Activated CD4-positive, alpha-beta T cell treated with anti-CD3 and anti-CD28 coated beads, Interleukin-2, amount 50 U/mL, for 4 hours (primary cell): Measurements from ENCODE around the gene SKAP2.
A peak's percentile ranks its signal among the peaks of the same experiment; 100 is the strongest.

Experiments used
- DNase-seq, 2 experiments: peaks; one replicate each; pipeline ENCODE4 v3.0.0-alpha.2; 2020

The SKAP2 gene, protein sequence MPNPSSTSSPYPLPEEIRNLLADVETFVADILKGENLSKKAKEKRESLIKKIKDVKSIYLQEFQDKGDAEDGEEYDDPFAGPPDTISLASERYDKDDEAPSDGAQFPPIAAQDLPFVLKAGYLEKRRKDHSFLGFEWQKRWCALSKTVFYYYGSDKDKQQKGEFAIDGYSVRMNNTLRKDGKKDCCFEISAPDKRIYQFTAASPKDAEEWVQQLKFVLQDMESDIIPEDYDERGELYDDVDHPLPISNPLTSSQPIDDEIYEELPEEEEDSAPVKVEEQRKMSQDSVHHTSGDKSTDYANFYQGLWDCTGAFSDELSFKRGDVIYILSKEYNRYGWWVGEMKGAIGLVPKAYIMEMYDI

DNA sequence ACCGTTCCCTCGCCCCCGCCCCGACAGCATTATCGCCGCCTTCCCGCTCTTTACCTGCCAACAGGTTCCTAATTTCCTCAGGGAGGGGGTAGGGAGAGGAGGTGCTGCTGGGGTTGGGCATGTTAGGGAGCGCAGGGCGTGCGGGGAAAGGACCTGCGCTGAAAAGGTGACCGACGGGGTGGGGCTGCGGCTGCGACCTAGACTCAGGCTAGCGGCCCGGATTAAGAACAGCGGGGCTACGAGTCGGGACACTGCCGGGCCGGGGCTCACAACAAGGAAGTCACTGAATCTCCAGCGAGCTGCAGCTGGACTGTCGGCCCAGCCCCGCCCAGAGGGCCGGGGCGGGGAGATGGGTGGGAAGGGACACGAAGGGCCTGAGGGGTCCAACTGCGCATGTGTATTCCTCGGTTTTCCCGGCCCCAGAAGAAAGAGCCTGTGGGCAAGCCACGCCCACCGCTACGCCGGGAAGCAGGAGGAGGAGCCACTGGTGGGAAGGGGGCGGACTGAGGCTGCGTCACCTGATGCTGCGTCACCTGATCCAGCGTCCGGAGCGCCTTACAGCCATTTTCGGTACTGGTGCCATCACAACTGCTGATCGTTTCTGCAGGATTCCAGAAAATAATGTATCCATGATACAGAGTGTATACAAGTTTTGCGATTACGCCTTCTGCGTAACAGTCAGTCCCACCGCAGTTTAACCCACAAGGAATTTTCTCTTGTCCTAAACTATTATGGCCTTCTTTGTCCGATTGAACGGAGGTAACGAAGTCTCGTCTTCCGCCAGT, at the start of gene SKAP2:
SKAP2 (minus strand) TSS at position 282 of the 785 bp plus-strand sequence; CDS start at position 121, 161 bp downstream.
- DNase-seq: peak; percentile 66 to 72

DNA sequence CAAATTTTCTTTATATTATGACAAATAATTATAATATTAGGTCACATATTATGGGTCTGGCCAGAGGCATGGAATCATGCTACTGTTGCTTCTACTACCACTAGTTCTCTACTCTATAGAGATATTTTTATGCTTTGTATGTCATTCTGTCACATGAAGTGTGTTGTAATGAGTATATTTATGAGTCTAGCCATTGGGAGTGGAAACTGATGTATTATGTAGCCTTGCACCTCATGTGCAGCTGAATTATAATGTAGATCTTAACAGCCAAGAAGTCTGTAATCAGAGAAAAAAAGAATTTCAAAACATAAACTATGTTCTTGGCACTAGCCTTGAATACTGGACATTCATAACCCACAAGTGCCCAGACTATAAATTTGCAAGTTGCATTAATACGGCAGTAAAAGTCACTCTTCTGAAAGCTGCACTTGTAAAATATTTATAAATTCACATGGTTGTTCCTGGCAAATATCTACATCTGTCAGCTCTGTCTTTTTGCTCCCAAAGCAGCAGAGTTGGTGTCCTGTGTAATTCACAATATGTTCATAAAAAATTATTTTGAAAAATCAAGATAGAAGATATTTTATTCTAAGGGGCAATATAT, 48.6 kb upstream of the SKAP2 start:
- no peak for DNase-seq

DNA sequence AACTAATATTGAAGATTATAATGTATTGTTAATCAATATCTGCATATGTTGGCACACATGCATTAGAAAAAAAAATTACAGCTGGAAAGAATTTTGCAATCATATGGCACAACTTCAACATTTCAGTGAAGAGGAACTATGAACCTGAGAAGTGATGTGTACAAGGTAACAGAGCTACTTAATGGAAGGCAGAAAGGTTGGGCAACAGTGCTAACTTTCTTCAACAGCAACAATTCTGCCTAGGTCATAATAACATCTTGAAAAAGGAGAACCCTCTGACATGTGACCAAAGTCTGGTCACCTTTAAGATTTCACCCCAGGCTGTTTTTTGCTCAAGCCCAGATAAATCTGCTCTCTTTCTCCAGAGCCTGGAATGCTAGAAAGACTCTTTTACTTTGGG, 47.9 kb upstream of the SKAP2 start:
- no peak for DNase-seq

DNA sequence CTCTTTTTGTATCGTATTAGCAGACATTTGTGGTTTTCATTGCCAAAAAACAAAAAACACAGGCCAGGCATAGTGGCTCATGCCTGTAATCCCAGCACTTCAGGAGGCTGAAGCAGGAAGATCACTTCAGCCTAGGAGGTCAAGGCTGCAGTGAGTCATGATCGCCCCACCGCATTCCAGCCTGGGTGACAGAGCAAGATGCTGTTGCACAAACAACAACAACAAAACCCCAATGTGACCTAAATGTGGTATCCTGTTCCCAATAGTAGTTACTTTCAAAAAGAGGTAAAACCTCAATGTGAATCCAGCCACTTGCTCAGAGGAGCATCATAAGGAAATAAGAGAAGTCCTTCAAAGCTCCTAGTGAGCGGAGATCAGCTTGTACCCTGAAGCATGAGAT, 45.8 kb upstream of the SKAP2 start:
- no peak for DNase-seq

DNA sequence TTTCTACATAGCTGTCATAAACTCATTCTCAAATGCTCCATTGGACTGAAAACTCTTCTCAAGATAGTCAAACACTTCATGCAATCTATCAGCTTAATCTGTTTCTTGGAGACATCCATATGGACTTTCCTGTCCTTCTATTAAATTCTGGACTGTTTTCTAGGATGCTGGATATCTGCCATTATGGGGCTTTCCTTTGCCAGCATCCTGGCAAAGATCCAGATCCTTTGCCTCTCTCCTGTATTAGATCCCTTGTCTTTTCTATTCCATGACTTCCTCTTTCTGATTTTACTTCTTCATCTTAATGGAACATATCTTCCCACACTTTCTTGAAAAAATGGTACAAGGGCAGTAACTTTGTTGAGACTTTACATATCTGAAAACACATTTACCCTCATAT, 35.9 kb upstream of the SKAP2 start:
- DNase-seq: no peak

DNA sequence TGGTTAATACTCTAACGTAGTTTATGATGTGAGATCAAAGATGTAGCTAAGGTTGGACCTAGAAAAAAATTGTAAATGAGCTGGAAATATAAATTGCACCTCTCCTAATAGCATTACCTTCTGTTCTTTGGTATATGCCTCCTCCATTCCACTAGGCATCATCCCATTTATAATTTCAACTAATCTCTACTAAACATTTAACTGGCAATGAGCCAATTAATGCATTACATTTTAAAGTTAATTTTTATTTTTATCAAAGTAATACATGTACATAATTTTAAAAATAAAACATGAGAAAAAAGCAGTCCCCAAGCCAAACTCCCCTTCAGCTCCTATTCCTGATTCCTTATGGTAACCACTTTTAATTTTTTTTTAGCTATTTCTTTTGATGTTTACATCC, 35.1 kb upstream of the SKAP2 start:
- DNase-seq: no peak

DNA sequence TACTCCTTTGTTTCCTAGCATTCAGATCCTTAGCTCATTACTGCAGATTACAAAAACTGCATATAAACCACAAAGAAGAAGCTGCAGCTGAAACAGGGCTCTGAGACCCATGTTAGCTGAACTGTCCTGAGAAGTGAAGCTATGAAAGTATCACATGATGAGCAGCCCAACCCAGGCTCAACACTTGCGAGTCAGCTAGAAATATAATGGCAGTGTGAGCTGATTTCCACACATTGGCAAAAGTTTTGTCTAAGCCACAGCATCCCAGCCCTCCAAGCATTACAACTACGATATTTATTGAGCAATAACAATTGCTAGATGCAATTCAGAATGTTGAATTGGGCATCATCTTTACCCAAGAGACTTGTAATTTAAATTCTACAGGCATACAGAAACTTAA, 34.5 kb upstream of the SKAP2 start:
- DNase-seq: no peak

DNA sequence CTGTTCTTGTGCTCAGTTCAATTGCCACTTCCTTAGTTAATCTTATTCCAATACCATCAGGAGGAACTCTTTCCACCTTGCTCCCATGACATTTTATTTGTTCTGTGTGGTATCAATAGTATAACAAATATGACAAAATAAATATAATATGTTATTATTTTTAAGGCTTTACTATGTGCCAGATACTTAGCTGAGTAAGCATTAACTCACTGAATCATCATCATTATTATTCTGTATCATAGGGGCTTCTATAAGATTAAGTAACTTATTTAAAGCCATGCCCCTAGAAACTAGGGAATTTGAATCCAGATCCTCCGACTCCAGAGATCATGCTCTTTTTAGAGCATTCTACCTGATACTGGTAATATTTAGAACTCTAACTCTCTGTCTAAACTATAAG, 33.5 kb upstream of the SKAP2 start:
- no peak for DNase-seq

DNA sequence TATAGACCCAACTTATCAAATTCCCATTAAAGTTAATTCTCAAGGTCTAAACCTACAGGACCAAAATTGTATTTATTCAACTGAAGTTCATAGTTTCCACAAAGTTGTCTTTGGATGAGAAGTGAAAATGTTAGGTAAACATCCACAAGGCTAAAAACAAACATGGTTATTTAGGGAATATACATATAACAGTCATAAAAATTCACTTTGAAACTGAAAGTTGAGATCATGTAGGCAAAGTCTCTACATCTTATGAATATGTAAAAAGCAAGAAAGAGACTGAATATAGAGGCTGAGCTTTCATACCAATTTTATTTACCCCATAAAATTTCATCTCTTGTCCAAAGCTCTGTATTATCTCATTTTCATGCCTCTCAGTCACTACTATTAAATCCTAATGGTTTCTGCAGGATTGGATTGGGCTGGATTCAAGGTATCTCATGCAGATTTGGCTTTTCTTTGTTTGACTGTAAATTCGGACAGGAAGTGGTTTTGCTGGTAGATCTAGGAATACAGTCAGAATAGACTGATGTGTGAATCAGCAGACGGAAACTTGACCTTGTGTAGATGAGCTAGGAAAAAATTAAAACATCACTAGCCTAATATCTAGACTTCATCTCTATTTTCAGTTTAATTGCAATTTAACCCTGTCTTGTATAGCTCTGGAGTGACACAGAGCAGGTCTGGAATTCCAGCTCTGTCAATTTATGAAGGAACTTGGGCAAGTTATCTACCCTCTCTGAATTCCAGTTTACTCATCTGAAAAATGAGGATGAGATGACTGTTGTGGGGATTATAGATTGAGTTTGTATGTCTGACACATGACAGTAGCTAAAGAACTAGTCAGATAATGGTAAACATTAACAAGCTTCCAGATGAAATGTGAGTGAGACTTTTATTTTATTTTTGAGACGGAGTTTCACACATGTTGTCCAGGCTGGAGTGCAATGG, 27.3 kb upstream of the SKAP2 start:
- no peak for DNase-seq

DNA sequence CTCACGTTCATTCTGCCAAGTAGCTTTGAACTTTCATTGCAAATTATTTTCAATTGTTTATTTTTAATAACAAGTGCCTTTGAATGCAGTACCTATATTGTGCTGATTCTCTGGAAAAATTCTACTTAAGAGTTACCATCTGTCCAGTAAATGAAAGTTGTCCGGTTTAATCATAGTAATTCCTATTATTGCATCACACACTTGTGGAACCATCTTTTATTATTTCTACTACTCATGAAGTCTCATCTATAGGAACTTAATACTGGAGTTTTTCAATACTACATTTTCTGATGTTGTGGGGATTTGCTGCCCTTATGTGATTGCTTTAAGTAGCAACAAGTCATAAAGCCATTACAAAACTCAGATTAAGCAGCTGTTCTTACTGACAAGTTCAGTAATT, 16.5 kb upstream of the SKAP2 start:
- DNase-seq: no peak

DNA sequence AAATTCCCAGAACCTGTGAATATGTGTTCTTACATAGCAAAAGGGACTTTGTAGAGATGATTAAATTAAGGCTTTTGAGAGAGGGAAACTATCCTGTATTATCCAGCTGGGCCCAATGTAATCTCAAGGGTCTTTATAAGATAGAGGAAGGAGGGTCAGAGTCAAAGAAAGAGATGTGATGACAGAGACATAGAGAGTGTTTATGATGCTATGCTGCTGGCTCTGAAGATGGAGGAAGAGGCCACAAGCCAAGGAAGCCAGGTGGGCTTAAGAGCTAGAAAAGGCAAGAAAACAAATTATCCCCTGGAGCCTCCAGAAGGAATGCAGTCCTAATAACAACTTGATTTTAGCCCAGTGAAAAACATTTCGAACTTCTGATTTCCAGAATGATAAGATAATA, 15.3 kb upstream of the SKAP2 start:
- no peak for DNase-seq

DNA sequence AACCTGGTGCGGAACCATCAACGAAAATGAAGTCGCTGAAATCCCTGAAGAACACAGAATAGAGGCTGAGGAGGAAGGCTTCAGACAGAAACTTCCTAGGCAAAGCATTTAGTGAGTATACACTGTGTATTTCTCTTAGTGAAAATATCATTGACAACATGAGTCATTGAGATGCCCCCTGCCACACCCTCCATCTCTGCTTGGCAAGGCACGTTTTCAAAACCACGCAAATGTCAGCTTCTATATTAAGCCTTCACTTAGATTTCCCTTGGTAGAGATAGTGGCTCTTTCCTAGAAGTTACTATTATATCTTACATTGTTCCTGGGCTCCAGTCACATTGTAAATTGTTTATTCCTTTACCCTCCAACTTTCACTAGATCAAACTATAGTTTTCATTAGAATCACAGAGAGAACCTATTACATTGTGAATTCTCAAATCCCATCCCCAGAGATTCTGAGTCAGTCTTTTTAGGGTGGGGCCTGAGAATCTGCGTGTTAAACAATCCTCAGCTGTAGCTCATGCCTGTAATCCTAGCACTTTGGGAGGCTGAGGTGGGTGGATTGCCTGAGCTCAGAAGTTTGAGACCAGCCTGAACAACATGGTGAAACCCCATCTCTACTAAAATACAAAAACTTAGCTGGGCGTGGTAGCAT, 4.6 kb upstream of the SKAP2 start:
- DNase-seq: no peak

DNA sequence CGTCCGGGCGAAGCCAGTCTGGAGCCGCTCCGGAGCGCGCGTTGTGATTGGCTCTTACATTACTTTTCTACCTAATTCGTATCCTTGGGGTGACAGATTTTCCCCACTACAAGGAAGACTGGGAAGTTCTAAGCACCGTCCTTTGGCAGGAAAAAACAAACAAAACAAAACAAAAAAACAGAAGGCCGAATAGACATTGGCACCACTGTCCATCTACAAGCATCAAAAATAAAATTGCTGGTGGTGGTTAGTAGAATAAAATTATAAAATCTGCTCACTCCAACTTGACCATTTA, 651 bp upstream of the SKAP2 start:
- DNase-seq: peak in 1 of 2 experiments; percentile 1

DNA sequence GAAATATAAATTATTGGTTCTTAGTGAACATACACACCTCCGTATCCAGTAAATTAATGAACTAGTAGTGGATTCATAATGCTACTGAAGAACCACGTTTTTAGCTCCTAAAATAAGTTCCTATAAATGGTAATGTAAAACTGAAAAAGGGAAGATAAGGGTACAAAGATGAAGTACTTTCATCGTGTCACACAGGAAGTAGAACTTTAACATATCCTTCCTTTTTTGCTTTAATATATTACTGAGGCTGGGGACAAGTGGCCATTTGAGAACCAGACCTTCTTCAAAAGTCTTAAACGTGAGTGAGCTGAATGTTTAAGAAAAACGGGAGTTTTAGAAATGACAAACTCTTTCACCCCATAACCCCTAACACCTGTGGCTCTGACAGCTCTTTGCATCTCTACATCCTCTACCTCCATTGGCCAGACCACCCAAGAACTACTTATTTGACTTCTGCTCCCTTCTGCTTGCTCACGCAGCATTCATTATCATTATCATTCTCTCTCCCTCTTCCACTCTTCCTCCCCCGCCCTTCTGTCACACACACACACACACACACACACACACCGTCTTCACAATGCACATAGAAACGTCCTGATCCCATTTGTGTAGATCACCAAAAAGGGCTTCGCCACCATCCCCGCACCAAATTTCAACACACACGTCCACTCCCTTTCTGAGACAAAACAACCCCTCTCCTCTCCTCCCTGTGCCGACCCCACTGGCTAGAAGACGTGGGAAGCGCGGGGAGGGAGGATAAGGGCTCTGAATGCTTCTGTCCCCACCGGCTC, 677 bp downstream of the SKAP2 start:
- DNase-seq: peak; percentile 1 to 2

DNA sequence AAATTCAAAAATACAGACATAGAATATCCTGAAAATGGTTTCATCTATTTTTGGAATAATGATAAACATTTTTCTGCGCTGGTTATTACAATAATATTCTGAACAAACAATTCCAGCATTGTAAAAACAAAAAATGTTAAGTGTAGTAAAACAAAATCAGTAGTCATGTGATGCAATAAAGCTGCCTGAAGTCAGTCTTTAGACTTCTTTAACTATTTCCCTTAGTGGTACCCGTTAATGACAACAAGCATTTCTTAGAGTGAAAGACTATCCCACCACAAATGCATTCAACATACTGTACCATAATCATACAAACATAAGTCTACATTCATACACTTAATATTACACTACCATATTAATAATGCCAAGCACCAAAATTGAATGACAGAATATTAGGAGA, 1.6 kb downstream of the SKAP2 start:
- DNase-seq: no peak

DNA sequence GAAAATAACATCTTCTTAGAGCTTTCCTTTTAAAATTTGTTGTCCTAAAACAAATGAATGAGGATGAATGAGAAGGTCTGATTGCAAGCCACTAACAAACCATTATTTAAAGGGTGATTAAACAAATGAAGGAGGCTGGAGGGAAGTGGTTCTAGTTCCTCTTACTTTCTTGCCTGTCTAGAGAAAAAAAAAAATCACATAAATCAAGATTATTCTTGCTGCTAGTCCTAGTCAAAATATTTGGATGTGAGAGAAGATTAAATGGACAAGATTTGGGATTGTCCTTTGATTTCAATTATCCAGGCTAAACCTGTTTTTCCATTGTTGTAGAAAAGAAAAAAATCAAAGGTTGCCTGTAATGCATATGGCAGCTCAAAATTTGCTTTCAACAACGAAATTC, 3.3 kb downstream of the SKAP2 start:
- no peak for DNase-seq

DNA sequence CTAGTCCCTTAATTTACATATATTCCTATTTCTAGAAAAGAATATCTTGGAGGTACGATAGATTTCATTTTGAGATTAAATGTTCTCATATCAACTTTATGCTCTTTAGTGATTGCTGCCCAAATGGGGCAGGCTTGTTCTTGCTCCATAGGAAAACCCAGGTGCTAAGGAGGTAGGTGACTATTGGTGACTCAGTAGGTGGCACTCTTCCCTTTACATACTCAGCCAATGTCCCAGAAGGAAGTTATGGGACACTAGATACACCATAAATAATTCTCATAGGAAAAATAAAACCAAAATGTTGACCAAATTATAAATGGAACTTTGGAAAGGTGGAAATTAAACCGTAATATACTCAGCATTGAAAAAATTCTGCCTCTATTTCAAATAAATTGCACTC, 4.0 kb downstream of the SKAP2 start:
- no peak for DNase-seq

DNA sequence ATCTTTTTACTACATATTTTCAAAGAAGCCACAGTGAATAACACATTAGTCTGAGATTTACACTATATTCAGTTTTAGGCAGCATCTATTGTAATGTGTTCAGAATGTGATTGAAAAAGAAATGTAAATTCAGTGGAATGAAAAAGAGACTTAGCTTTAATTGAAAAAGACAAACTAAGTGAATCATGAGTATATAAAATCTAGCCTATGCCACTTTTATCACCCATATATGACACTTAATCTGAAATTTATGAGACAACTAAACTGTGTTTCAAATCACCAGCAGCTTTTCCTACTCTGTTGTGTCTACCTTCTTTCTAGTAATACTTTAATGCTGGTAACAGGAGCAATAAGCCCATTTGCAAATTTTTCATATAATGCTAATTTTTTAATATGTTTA, 4.7 kb downstream of the SKAP2 start:
- DNase-seq: no peak

DNA sequence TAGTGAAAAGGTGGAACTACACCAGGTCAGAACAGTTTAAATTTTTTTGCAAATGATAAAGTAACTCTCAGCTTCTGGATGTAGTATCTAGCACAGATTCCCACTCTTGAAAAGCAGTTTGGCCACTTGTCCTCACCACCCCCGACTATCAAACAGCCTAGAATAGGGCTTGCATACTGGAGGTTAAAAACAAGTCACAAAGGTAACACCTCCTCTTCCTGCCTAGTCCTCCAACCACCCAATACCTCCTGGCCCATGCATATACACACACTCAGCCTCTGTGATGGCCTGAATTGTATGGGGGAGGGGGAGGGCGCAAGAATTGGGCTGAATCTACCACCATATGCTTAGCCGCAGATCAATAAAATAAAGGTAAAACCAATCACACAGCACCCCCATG, 5.7 kb downstream of the SKAP2 start:
- DNase-seq: no peak

DNA sequence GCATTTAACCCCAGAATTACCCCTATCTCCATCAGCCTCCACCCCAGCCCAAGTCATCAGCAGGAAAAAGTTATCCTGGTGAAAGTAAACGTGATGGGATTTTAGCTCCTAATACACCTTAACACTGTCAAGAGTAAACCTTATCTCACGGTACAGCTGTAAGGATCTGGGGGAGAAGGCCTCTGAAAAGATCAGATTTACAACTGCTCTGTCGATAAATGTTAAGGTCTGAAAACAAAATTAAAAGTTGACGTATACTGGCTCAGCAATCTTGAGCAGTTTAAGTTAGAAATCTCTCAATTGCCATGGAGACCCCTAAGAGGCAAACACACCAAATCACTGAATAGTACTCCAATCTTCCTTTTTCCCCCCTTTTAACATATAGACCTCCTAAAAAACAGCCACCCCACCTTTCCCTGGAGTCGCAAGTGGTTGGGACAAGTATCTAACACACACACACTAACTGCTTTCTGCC, 6.1 kb downstream of the SKAP2 start:
- DNase-seq: no peak

DNA sequence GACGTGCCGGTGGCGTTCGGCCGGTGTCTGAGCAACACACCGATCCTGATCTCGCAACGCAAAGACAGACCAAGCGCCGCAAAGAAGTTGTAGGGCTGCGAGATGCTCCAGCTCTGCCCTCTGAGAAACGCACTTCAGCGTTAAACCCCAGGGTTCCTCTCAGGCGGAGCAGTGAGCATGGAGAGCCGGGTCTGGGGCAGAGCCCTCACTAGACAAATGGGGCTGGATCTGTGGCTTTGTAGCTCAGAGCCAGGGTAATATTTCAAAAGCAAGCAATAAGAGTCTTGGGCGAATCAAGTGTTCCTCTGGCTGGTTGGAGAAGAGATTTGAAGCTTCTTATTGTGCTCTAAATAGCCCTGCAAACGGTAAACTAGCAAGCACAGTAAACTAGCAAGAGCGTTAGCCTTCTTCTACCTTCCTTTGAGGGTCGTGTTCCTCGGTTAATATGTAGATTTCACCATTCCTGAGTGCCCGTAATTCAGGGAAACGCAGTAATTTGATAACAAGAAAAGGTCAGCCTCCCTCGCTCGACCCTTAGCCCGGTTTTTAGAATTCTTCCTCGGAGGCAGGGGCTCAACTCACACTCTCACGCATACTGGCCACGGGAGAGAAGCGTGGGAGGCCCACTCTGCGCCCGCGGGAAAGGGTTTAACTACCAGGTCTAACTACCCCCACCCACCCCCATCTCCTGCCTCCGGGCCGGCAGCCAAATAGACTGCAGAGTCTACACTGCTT, 6.7 kb downstream of the SKAP2 start:
- no peak for DNase-seq
